GM21526 (cell line): ENCODE results near the gene KLK7.

Experiments
- ATAC-seq: cut with Tn5 transposase; IDR thresholded peaks from one replicate; pipeline ENCODE4 v1.9.1; 2021; ENCODE audit warnings: moderate library complexity; ENCODE audit not compliant: unreplicated experiment, low FRiP score

KLK7 gene

GRCh38 chr19:50983625-50984292 lies at the start of gene KLK7:
KLK7 (minus strand) TSS chr19:50983917; CDS start chr19:50982399, 1,518 bp downstream.
- ATAC-seq = no peak

GRCh38 chr19:51031880-51032225 lies 48.1 kb upstream of the KLK7 start:
- ATAC-seq = no peak

- no peak for ATAC-seq
These were observed 47.6 kb upstream of the KLK7 start for GRCh38 chr19:51031220-51031879.

- ATAC-seq = no peak
These were observed 46.9 kb upstream of the KLK7 start for GRCh38 chr19:51030631-51031030.

- no peak for ATAC-seq
These were observed 46.0 kb upstream of the KLK7 start for GRCh38 chr19:51029718-51030117.

GRCh38 chr19:51027873-51028272 lies 44.2 kb upstream of the KLK7 start:
- ATAC-seq = no peak

- ATAC-seq = no peak
These were observed 43.5 kb upstream of the KLK7 start for GRCh38 chr19:51027126-51027806.

GRCh38 chr19:51026554-51026831 lies 42.8 kb upstream of the KLK7 start, which contains the start of gene KLK11:
KLK11 (minus strand) TSS chr19:51026616; CDS start chr19:51025631, 985 bp downstream.
- ATAC-seq = no peak

GRCh38 chr19:51025809-51026553 lies 42.3 kb upstream of the KLK7 start:
- ATAC-seq = no peak

GRCh38 chr19:51025401-51025800 lies 41.7 kb upstream of the KLK7 start:
- ATAC-seq = no peak

GRCh38 chr19:51024924-51025323 lies 41.2 kb upstream of the KLK7 start:
- ATAC-seq = no peak

- ATAC-seq = no peak
These were observed 40.2 kb upstream of the KLK7 start for GRCh38 chr19:51023946-51024345.

GRCh38 chr19:51022526-51022925 lies 38.8 kb upstream of the KLK7 start:
- ATAC-seq = no peak

- ATAC-seq = no peak
These were observed 37.4 kb upstream of the KLK7 start for GRCh38 chr19:51020988-51021651.

- ATAC-seq = no peak
These were observed 35.8 kb upstream of the KLK7 start, which contains the start of gene KLK10 for GRCh38 chr19:51019544-51019925. KLK10 (minus strand) TSS chr19:51019709; CDS start chr19:51019130, 579 bp downstream.

- ATAC-seq = no peak
These were observed 35.2 kb upstream of the KLK7 start for GRCh38 chr19:51018745-51019543.

- no peak for ATAC-seq
These were observed 33.3 kb upstream of the KLK7 start for GRCh38 chr19:51016798-51017683.

- no peak for ATAC-seq
These were observed 32.1 kb upstream of the KLK7 start for GRCh38 chr19:51015691-51016267.

- no peak for ATAC-seq
These were observed 30.5 kb upstream of the KLK7 start for GRCh38 chr19:51014242-51014641.
